GM21619 (cell line): ENCODE measurements around the gene DDX42.

Experiments
- ATAC-seq: cut with Tn5 transposase; IDR thresholded peaks from one replicate; pipeline ENCODE4 v1.9.1; 2021; ENCODE audit not compliant: unreplicated experiment

The DDX42 gene

GRCh38 chr17:63821804-63822203 lies 47.8 kb downstream of the DDX42 start:
- no peak for ATAC-seq

- ATAC-seq, result no peak
These were observed 48.6 kb downstream of the DDX42 start for GRCh38 chr17:63822537-63822936.

- no peak for ATAC-seq
These were observed 49.8 kb downstream of the DDX42 start for GRCh38 chr17:63823659-63824331.

GRCh38 chr17:63824362-63824761 lies 50.4 kb downstream of the DDX42 start:
- no peak for ATAC-seq

- ATAC-seq, result no peak
These were observed 52.6 kb downstream of the DDX42 start for GRCh38 chr17:63826468-63827001.

- peak; percentile 86 for ATAC-seq
These were observed 53.2 kb downstream of the DDX42 start, which contains the start of the genes FTSJ3 and PSMC5 for GRCh38 chr17:63827002-63827800. Gene FTSJ3 (minus strand): TSS chr17:63827663. CDS start chr17:63826902, 761 bp downstream. Gene PSMC5 (plus strand): TSS chr17:63827431. CDS start chr17:63827491, 60 bp downstream.

- ATAC-seq, result no peak
These were observed 53.8 kb downstream of the DDX42 start for GRCh38 chr17:63827801-63828221.

- ATAC-seq, result no peak
These were observed 55.0 kb downstream of the DDX42 start for GRCh38 chr17:63828936-63829335.

- no peak for ATAC-seq
These were observed 56.3 kb downstream of the DDX42 start for GRCh38 chr17:63830278-63830677.

- ATAC-seq, result no peak
These were observed 57.0 kb downstream of the DDX42 start for GRCh38 chr17:63830904-63831491.

GRCh38 chr17:63831505-63831904 lies 57.5 kb downstream of the DDX42 start:
- ATAC-seq, result no peak

GRCh38 chr17:63832014-63832413 lies 58.0 kb downstream of the DDX42 start:
- no peak for ATAC-seq

GRCh38 chr17:63832455-63832854 lies 58.5 kb downstream of the DDX42 start:
- no peak for ATAC-seq

GRCh38 chr17:63833026-63833740 lies 59.2 kb downstream of the DDX42 start:
- no peak for ATAC-seq

GRCh38 chr17:63833741-63834373 lies 59.9 kb downstream of the DDX42 start:
- no peak for ATAC-seq

- ATAC-seq, result no peak
These were observed 60.6 kb downstream of the DDX42 start for GRCh38 chr17:63834431-63835166.

- ATAC-seq, result no peak
These were observed 61.3 kb downstream of the DDX42 start for GRCh38 chr17:63835167-63835720.

GRCh38 chr17:63836811-63837210 lies 62.8 kb downstream of the DDX42 start:
- ATAC-seq, result no peak

- ATAC-seq, result no peak
These were observed 63.5 kb downstream of the DDX42 start for GRCh38 chr17:63837480-63837879.
